Adrenal gland (tissue), 5 donors: Measurements from ENCODE around the gene HOXA1.

Experiments used
- CTCF ChIP-seq, 6 experiments: fragments of 450-650 bp in 4 of 6; fragments of 200-600 bp in 2 of 6; sonication (generic) in 1 of 6; IDR thresholded peaks; 1 replicate in 5 of 6; 2 replicates in 1 of 6; pipeline versions ENCODE4 v1.5.1 to v1.8.0; 2016 to 2021; ENCODE audit warnings: antibody characterized with exemption in 6 of 6, mild to moderate bottlenecking in 2 of 6, moderate library complexity in 1 of 6
- POLR2A ChIP-seq, 2 donors: fragments of 450-650 bp; IDR thresholded peaks; one replicate each; pipeline ENCODE4 v1.6.1; 2017; ENCODE audit warnings: antibody characterized with exemption in 2 of 2, mild to moderate bottlenecking in 2 of 2, moderate library complexity in 1 of 2
- donor health status: DM: no; HTN: no; CAD: no.

GRCh38 chr7:27143023-27143949, 47.5 kb upstream of the HOXA1 start, which contains the start of gene HOXA5:
- TF ChIP-seq POLR2A (IDR thresholded peaks at IDR 0.05) (peak; percentile 72 to 95), CTCF (IDR thresholded peaks at IDR 0.05) (peak; percentile 71 to 96 (median 90))
